Loucy (cell line): ENCODE results near the gene ADGRE1.

Experiments used
- H2AFZ ChIP-seq: fragments of 200-600 bp; sonication (generic); 2 replicates; pipeline ENCODE4 v1.6.0; 2016; ENCODE audit warnings: antibody characterized with exemption, mild to moderate bottlenecking, low read length, moderate library complexity
- H3F3A ChIP-seq: fragments of 200-600 bp; 2 replicates; pipeline ENCODE4 v1.6.0; 2016; ENCODE audit warnings: antibody characterized with exemption, low read depth, mild to moderate bottlenecking
- H3K27me3 ChIP-seq: fragments of 200-600 bp; sonication (generic); 2 replicates; pipeline ENCODE4 v1.6.1; 2014; ENCODE audit warnings: low read length, mild to moderate bottlenecking; ENCODE audit not compliant: insufficient read depth, poor library complexity, severe bottlenecking
- H3K36me3 ChIP-seq: fragments of 200-600 bp; sonication (generic); 2 replicates; pipeline ENCODE4 v1.6.1; 2016; ENCODE audit warnings: low read length; ENCODE audit not compliant: insufficient read depth
- H3K4me1 ChIP-seq: fragments of 200-600 bp; sonication (generic); 2 replicates; pipeline ENCODE4 v1.5.1; 2014; ENCODE audit warnings: low read length, mild to moderate bottlenecking; ENCODE audit not compliant: insufficient read depth, poor library complexity, severe bottlenecking
- H3K4me2 ChIP-seq: fragments of 200-600 bp; sonication (generic); 2 replicates; pipeline ENCODE4 v1.6.0; 2014; ENCODE audit warnings: antibody characterized with exemption, low read length, low read depth, mild to moderate bottlenecking; ENCODE audit not compliant: poor library complexity, severe bottlenecking
- H3K4me3 ChIP-seq: fragments of 200-600 bp; sonication (generic); 2 replicates; pipeline ENCODE4 v1.5.1; 2014; ENCODE audit warnings: low read length, mild to moderate bottlenecking, mixed read lengths; ENCODE audit not compliant: poor library complexity, severe bottlenecking
- H3K79me2 ChIP-seq: fragments of 200-600 bp; sonication (generic); 2 replicates; pipeline ENCODE4 v1.6.1; 2014; ENCODE audit warnings: low read length; ENCODE audit not compliant: insufficient read depth
- H3K9ac ChIP-seq: fragments of 200-600 bp; sonication (generic); 2 replicates; pipeline ENCODE4 v1.6.0; 2014; ENCODE audit warnings: mild to moderate bottlenecking, low read depth, low read length, moderate library complexity; ENCODE audit not compliant: poor library complexity, severe bottlenecking
- H3K9me2 ChIP-seq: fragments of 200-600 bp; sonication (generic); replicated peaks from 2 replicates; pipeline ENCODE4 v1.6.1; 2016; ENCODE audit warnings: low read depth, low read length, mixed read lengths
- H3K9me3 ChIP-seq: fragments of 200-600 bp; sonication (generic); 2 replicates; pipeline ENCODE4 v1.6.1; 2014; ENCODE audit warnings: mild to moderate bottlenecking, antibody characterized with exemption, low read length, low read depth; ENCODE audit not compliant: insufficient read depth
- H4K20me1 ChIP-seq: fragments of 200-600 bp; sonication (generic); 2 replicates; pipeline ENCODE4 v1.6.0; 2014; ENCODE audit warnings: antibody characterized with exemption, low read length, mild to moderate bottlenecking; ENCODE audit not compliant: insufficient read depth, poor library complexity, severe bottlenecking
- EZH2phosphoT487 ChIP-seq: fragments of 200-600 bp; IDR thresholded peaks from 2 replicates; pipeline ENCODE4 v1.6.1; 2018; ENCODE audit warnings: antibody characterized with exemption, mild to moderate bottlenecking, moderate library complexity, borderline replicate concordance
- TF ChIP-seq, protein P1 (sequence below): fragments of 200-600 bp; sonication (generic); conservative IDR thresholded peaks from 2 replicates; pipeline ENCODE4 v1.5.1; 2014; ENCODE audit warnings: mild to moderate bottlenecking, antibody characterized with exemption, low read length

ADGRE1 gene

DNA sequence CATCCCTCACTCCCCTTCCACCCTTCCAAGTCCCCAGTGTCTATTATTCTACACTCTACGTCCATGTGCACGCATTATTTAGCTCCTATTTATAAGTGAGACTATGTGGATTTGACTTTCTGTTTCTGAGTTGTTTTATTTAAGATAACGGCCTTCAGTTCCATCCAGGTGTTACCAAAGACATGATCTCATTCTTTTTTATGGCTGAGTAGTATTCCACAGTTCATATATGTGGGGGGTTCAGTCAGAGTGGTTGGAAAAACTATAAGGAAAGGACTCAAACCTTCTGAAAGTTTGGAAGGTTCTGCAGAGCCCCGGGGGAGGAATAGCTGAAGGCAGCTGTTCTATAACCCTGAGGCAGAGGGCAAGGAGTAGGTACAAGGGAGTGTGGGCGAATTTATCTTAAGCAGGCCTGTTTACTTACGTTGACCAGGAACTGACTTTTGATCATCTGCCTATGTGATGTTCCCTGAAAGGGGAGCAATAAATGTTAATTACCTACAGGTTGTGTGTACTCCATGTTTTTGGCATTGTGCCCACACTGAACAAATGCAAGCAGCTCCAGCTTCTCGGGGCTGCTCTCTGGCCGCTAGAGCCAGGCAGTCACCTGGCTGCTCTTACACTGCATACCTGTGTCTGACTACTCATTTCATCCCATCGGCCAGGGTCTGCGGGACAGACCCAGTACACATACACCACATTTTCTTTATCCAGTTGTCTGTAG lies 13.5 kb upstream of the ADGRE1 start:
- peaks cover 9% of the 10 kb centered on the region for H3K4me1 ChIP-seq
- no peak overlapping the region for H2AFZ ChIP-seq
- H3K9me2 ChIP-seq: no peaks in the 10 kb centered on the region
- H4K20me1 ChIP-seq: no peaks in the 10 kb centered on the region
- no peak overlapping the region for H3K4me2 ChIP-seq
- TF ChIP-seq, protein P1, sequence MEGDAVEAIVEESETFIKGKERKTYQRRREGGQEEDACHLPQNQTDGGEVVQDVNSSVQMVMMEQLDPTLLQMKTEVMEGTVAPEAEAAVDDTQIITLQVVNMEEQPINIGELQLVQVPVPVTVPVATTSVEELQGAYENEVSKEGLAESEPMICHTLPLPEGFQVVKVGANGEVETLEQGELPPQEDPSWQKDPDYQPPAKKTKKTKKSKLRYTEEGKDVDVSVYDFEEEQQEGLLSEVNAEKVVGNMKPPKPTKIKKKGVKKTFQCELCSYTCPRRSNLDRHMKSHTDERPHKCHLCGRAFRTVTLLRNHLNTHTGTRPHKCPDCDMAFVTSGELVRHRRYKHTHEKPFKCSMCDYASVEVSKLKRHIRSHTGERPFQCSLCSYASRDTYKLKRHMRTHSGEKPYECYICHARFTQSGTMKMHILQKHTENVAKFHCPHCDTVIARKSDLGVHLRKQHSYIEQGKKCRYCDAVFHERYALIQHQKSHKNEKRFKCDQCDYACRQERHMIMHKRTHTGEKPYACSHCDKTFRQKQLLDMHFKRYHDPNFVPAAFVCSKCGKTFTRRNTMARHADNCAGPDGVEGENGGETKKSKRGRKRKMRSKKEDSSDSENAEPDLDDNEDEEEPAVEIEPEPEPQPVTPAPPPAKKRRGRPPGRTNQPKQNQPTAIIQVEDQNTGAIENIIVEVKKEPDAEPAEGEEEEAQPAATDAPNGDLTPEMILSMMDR: no peak
- TF ChIP-seq EZH2phosphoT487: no peak
- H3K36me3 ChIP-seq: no peaks in the 10 kb centered on the region
- no peaks in the 10 kb centered on the region for H3K79me2 ChIP-seq
- H3K9me3 ChIP-seq: no peaks in the 10 kb centered on the region
- H3K27me3 ChIP-seq: no peaks in the 10 kb centered on the region
- no peak overlapping the region for H3K9ac ChIP-seq
- H3K4me3 ChIP-seq: no peak overlapping the region
- H3F3A ChIP-seq: no peaks in the 10 kb centered on the region

DNA sequence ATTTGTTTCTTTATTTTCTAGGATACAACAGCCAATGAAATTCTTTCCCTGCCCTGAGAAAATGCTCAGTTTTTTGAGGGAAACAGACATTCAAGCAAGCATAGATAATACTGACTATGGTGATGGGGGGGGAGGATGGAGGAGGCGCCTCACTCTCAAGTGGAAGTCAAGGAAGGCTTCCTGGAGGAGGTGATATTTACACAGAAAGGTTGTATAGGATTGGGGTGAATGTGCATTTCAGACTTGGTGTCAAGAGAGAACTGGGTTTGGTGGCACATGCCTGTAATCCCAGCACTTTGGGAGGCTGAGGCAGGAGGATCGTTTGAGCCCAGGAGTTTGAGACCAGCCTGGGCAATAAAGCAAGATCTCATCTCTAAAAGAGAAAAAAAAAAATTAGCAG lies 12.2 kb upstream of the ADGRE1 start:
- H3K9me3 ChIP-seq: no peaks in the 10 kb centered on the region
- TF ChIP-seq EZH2phosphoT487: no peak
- TF ChIP-seq, protein P1: no peak
- no peaks in the 10 kb centered on the region for H4K20me1 ChIP-seq
- no peak overlapping the region for H2AFZ ChIP-seq
- no peak overlapping the region for H3K4me3 ChIP-seq
- no peaks in the 10 kb centered on the region for H3K27me3 ChIP-seq
- no peaks in the 10 kb centered on the region for H3K79me2 ChIP-seq
- no peaks in the 10 kb centered on the region for H3K9me2 ChIP-seq
- H3K4me2 ChIP-seq: no peak overlapping the region
- H3K4me1 ChIP-seq: peaks cover 9% of the 10 kb centered on the region
- no peaks in the 10 kb centered on the region for H3K36me3 ChIP-seq
- H3F3A ChIP-seq: no peaks in the 10 kb centered on the region
- no peak overlapping the region for H3K9ac ChIP-seq

DNA sequence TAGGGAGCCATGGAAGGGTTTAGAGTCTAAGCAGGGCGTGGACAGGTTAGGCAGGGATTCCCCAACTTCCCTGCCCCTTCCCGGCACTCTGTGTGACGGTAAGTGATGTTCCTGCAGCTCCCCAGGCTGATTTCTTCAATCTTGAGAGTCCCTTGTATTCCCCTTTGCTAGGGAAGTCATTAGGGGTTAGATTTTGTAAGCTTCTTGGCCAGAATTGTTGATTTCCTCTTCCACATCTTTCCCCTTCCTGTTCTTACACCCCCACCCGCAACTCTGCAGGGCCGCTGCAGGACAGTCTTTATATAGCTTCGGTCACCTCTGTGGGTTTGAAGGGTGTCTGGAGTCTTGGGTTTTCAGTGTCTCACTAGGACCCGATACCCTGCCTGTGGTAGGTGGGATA lies 10.6 kb upstream of the ADGRE1 start:
- no peaks in the 10 kb centered on the region for H3K9me2 ChIP-seq
- no peak overlapping the region for H3K4me3 ChIP-seq

More for the DNA sequence above, 10.6 kb upstream of the ADGRE1 start:
- H3K36me3 ChIP-seq: no peaks in the 10 kb centered on the region
- H3K4me1 ChIP-seq: peaks cover 7% of the 10 kb centered on the region
- H3K27me3 ChIP-seq: no peaks in the 10 kb centered on the region
- H3K9ac ChIP-seq: no peak overlapping the region
- no peaks in the 10 kb centered on the region for H3K9me3 ChIP-seq
- no peak overlapping the region for H3K4me2 ChIP-seq
- no peaks in the 10 kb centered on the region for H3F3A ChIP-seq
- TF ChIP-seq EZH2phosphoT487: no peak
- TF ChIP-seq, protein P1: no peak
- no peaks in the 10 kb centered on the region for H4K20me1 ChIP-seq
- no peak overlapping the region for H2AFZ ChIP-seq
- no peaks in the 10 kb centered on the region for H3K79me2 ChIP-seq
